ENCODE measurements around the gene RIMS3.

RIMS3 gene

GRCh38 chr1:40588586-40588985 lies 76.9 kb downstream of the RIMS3 start:
- no peak for DNase-seq

GRCh38 chr1:40583980-40584379 lies 81.5 kb downstream of the RIMS3 start:
- no peak for DNase-seq

- no peak for DNase-seq
Observed at GRCh38 chr1:40582116-40582515, 83.4 kb downstream of the RIMS3 start.

- DNase-seq: no peak
Observed at GRCh38 chr1:40575336-40575735, 90.1 kb downstream of the RIMS3 start.

GRCh38 chr1:40574805-40575204 lies 90.7 kb downstream of the RIMS3 start:
- DNase-seq: peak; percentile 51

Measured in NCI-H226 (cell line).